Stomach (tissue), 4 donors: ENCODE measurements around the gene TMEM245.

Experiments
- POLR2AphosphoS5 ChIP-seq, 3 donors: sonication (generic); formaldehyde crosslinking; IDR thresholded peaks; one replicate each; pipeline ENCODE4 v1.6.1; 2016; ENCODE audit warnings: antibody characterized with exemption in 3 of 3
- TF ChIP-seq, protein P1 (sequence below), 7 experiments: fragments of 450-650 bp in 4 of 7; fragments of 200-600 bp in 3 of 7; sonication (generic) in 3 of 7; IDR thresholded peaks; one replicate each; pipeline ENCODE4 v1.5.1; 2016 to 2019; ENCODE audit warnings: antibody characterized with exemption in 7 of 7, control low read depth in 2 of 7, mild to moderate bottlenecking in 1 of 7

- TF ChIP-seq, protein P1, sequence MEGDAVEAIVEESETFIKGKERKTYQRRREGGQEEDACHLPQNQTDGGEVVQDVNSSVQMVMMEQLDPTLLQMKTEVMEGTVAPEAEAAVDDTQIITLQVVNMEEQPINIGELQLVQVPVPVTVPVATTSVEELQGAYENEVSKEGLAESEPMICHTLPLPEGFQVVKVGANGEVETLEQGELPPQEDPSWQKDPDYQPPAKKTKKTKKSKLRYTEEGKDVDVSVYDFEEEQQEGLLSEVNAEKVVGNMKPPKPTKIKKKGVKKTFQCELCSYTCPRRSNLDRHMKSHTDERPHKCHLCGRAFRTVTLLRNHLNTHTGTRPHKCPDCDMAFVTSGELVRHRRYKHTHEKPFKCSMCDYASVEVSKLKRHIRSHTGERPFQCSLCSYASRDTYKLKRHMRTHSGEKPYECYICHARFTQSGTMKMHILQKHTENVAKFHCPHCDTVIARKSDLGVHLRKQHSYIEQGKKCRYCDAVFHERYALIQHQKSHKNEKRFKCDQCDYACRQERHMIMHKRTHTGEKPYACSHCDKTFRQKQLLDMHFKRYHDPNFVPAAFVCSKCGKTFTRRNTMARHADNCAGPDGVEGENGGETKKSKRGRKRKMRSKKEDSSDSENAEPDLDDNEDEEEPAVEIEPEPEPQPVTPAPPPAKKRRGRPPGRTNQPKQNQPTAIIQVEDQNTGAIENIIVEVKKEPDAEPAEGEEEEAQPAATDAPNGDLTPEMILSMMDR (IDR thresholded peaks at IDR 0.05), result no peak
- TF ChIP-seq POLR2AphosphoS5 (IDR thresholded peaks at IDR 0.05), result no peak
Observed at GRCh38 chr9:109141375-109141774, 21.6 kb upstream of the TMEM245 start.
